Stomach (tissue), 9 donors: Measurements from ENCODE around the gene CERS6. TPM values are rescaled to one million over a fixed set of nuclear protein-coding genes. Genes with fewer than 3 reads are reported as not detected.

Source experiments
- DNase-seq, 2 donors: peaks; one replicate each; pipeline versions ENCODE4 v3.0.0 to v3.0.0-alpha.2; 2013 to 2019
- H3K27ac ChIP-seq, 5 donors: fragments of 200-600 bp in 4 of 5; sonication (generic) in 4 of 5; one replicate each; pipeline ENCODE4 v1.5.1; 2013 to 2019; ENCODE audit warnings: mild to moderate bottlenecking in 1 of 5, moderate library complexity in 1 of 5
- H3K27me3 ChIP-seq, 3 donors: fragments of 200-600 bp; sonication (generic); one replicate each; pipeline ENCODE4 v1.5.1; 2017 to 2019; ENCODE audit warnings: mixed run types in 1 of 3
- H3K36me3 ChIP-seq, 4 donors: fragments of 200-600 bp; sonication (generic); 1 replicate in 3 of 4; 2 replicates in 1 of 4; pipeline ENCODE4 v1.5.1; 2016 to 2019
- H3K4me1 ChIP-seq, 4 donors: fragments of 200-600 bp; sonication (generic); one replicate each; pipeline ENCODE4 v1.5.1; 2016 to 2019
- H3K4me3 ChIP-seq, 4 donors: fragments of 200-600 bp; sonication (generic) in 3 of 4; one replicate each; pipeline ENCODE4 v1.5.1; 2016 to 2019; ENCODE audit warnings: mild to moderate bottlenecking in 1 of 4
- H3K9me3 ChIP-seq, 4 donors: fragments of 200-600 bp; sonication (generic); one replicate each; pipeline ENCODE4 v1.5.1; 2016 to 2019
- CTCF ChIP-seq, 7 experiments: fragments of 450-650 bp in 4 of 7; fragments of 200-600 bp in 3 of 7; sonication (generic) in 3 of 7; IDR thresholded peaks; one replicate each; pipeline ENCODE4 v1.5.1; 2016 to 2019; ENCODE audit warnings: antibody characterized with exemption in 7 of 7, control low read depth in 2 of 7, mild to moderate bottlenecking in 1 of 7
- EP300 ChIP-seq: sonication (generic); formaldehyde crosslinking; IDR thresholded peaks from one replicate; pipeline ENCODE4 v1.6.1; 2017; ENCODE audit warnings: antibody characterized with exemption
- POLR2A ChIP-seq, 4 donors: fragments of 450-650 bp; IDR thresholded peaks; one replicate each; pipeline ENCODE4 v1.6.1; 2016; ENCODE audit warnings: antibody characterized with exemption in 4 of 4, control low read depth in 2 of 4, mild to moderate bottlenecking in 1 of 4, moderate library complexity in 1 of 4
- POLR2AphosphoS5 ChIP-seq, 3 donors: sonication (generic); formaldehyde crosslinking; IDR thresholded peaks; one replicate each; pipeline ENCODE4 v1.6.1; 2016; ENCODE audit warnings: antibody characterized with exemption in 3 of 3
- WGBS, 5 donors: extraction: QIAGEN DNeasy Blood & Tissue Kit in 3 of 5; methylation state at CpG; one replicate each; pipeline versions ENCODE4 v1.1.5 to v1.1.7; 2013 to 2018; 5-methylcytosine and 5-hydroxymethylcytosine counted together
- intact Hi-C: fragments of 100-400 bp; cut with DNase I; formaldehyde crosslinking; loops from one replicate; pipeline ENCODE4 v1.15.1; 2023; ENCODE audit warnings: low total_unique reads
- polyA plus RNA-seq, 3 donors: library from polyadenylated mRNA; stranded (reverse); fragments of 200-250 nt; gene quantifications; one replicate each; pipeline ENCODE4 v1.2.3, GENCODE V29; 2013
- total RNA-seq, 5 donors: library from RNA; depleted of rRNA; stranded (reverse); fragments of >200 nt; gene quantifications; one replicate each; pipeline versions ENCODE4 v1.1.0 to v1.2.3, GENCODE V29; 2014 to 2016
- donor health status: healthy with polysubstance abuse.
- donor health status: Bipolar disorder and iron deficiency.
- donor health status: healthy.

CERS6 gene
- total and polyA plus RNA-seq, 8 donors, result 4.0 to 102 (median 53.2) TPM

- no peak overlapping the region for H3K27ac ChIP-seq
- peaks cover 0 to 15% (median 5%) of the 10 kb centered on the region in 4 donors for H3K4me1 ChIP-seq
- H3K4me3 ChIP-seq, result no peak overlapping the region
- TF ChIP-seq POLR2AphosphoS5 (IDR thresholded peaks at IDR 0.05), result no peak
- no peak for TF ChIP-seq CTCF (IDR thresholded peaks at IDR 0.05)
- no peak for TF ChIP-seq EP300
- TF ChIP-seq POLR2A (IDR thresholded peaks at IDR 0.05), result no peak
- 74 to 87% (median 81%) methylated on average over 2 of the region's 2 CpGs for WGBS, 5 donors
- peaks cover 7 to 19% (median 13%) of the 10 kb centered on the region in 4 donors for H3K9me3 ChIP-seq
- H3K27me3 ChIP-seq, result no peaks in the 10 kb centered on the region
- DNase-seq, result no peak
- H3K36me3 ChIP-seq, result peaks cover 0 to 5% (median 0%) of the 10 kb centered on the region in 4 donors
- intact Hi-C loops, result no loop called here
Measured at GRCh38 chr2:168604252-168604651, 148.2 kb downstream of the CERS6 start.

GRCh38 chr2:168607992-168608391, 151.9 kb downstream of the CERS6 start:
- DNase-seq, result no peak
- peaks cover 0 to 21% (median 7%) of the 10 kb centered on the region in 4 donors for H3K4me1 ChIP-seq
- H3K9me3 ChIP-seq, result peaks cover 7 to 19% (median 13%) of the 10 kb centered on the region in 4 donors
- no peaks in the 10 kb centered on the region for H3K27me3 ChIP-seq
- peaks cover 0 to 5% (median 0%) of the 10 kb centered on the region in 4 donors for H3K36me3 ChIP-seq
- no peak for TF ChIP-seq CTCF (IDR thresholded peaks at IDR 0.05)
- H3K4me3 ChIP-seq, result no peak overlapping the region
- intact Hi-C loops, result no loop called here
- no peak overlapping the region for H3K27ac ChIP-seq
- 87 to 95% (median 94%) methylated on average over 2 of the region's 2 CpGs for WGBS, 5 donors

GRCh38 chr2:168608796-168609195, 152.7 kb downstream of the CERS6 start:
- intact Hi-C loops, result no loop called here
- H3K4me1 ChIP-seq, result peaks cover 0 to 28% (median 7%) of the 10 kb centered on the region in 4 donors
- H3K4me3 ChIP-seq, result no peak overlapping the region
- TF ChIP-seq POLR2AphosphoS5 (IDR thresholded peaks at IDR 0.05), result no peak
- TF ChIP-seq POLR2A (IDR thresholded peaks at IDR 0.05), result no peak
- no peak for TF ChIP-seq EP300
- TF ChIP-seq CTCF (IDR thresholded peaks at IDR 0.05), result no peak
- H3K27ac ChIP-seq, result no peak overlapping the region
- H3K36me3 ChIP-seq, result peaks cover 0 to 5% (median 0%) of the 10 kb centered on the region in 4 donors
- peaks cover 7 to 19% (median 13%) of the 10 kb centered on the region in 4 donors for H3K9me3 ChIP-seq
- H3K27me3 ChIP-seq, result no peaks in the 10 kb centered on the region
- DNase-seq, result no peak

- intact Hi-C loops, result no loop called here
- no peaks in the 10 kb centered on the region for H3K36me3 ChIP-seq
- no peak overlapping the region for H3K4me3 ChIP-seq
- no peak for DNase-seq
- H3K27me3 ChIP-seq, result no peaks in the 10 kb centered on the region
- TF ChIP-seq CTCF (IDR thresholded peaks at IDR 0.05) (no peak), EP300 (no peak), POLR2A (IDR thresholded peaks at IDR 0.05) (no peak), POLR2AphosphoS5 (IDR thresholded peaks at IDR 0.05) (no peak)
- H3K9me3 ChIP-seq, result peaks cover 0 to 2% (median under 1%) of the 10 kb centered on the region in 4 donors
- H3K27ac ChIP-seq, result peak overlapping the region in 1 of 5 donors; percentile 54
- peaks cover 0 to 28% (median 7%) of the 10 kb centered on the region in 4 donors for H3K4me1 ChIP-seq
Measured at GRCh38 chr2:168611091-168611490, 155.0 kb downstream of the CERS6 start.
